ENCODE measurements around the gene MAPK8.

MAPK8 gene

GRCh38 chr10:48463318-48464003 is 157.0 kb downstream of the MAPK8 start:
- TF ChIP-seq CTCF (IDR thresholded peaks at IDR 0.05; ENCODE audit: extremely low read depth, insufficient read depth, missing control alignments) = no peak
- in situ Hi-C loops (cut with MboI; ENCODE audit: low pct_unique_long_range_greater_than_20kb, low sequenced_read_pairs, unreplicated experiment) = no loop called here
- no peak for DNase-seq (ENCODE audit: low spot score)

GRCh38 chr10:48464121-48464870 is 157.8 kb downstream of the MAPK8 start:
- TF ChIP-seq CTCF (IDR thresholded peaks at IDR 0.05; ENCODE audit: extremely low read depth, insufficient read depth, missing control alignments) = no peak
- DNase-seq (ENCODE audit: low spot score) = no peak
- in situ Hi-C loops (cut with MboI; ENCODE audit: low pct_unique_long_range_greater_than_20kb, low sequenced_read_pairs, unreplicated experiment) = no loop called here

- DNase-seq (ENCODE audit: low spot score) = no peak
- TF ChIP-seq CTCF (IDR thresholded peaks at IDR 0.05; ENCODE audit: extremely low read depth, insufficient read depth, missing control alignments) = no peak
- in situ Hi-C loops (cut with MboI; ENCODE audit: low pct_unique_long_range_greater_than_20kb, low sequenced_read_pairs, unreplicated experiment) = no loop called here
Measured at GRCh38 chr10:48464871-48465736, 158.6 kb downstream of the MAPK8 start.

GRCh38 chr10:48465860-48466521 is 159.5 kb downstream of the MAPK8 start:
- no peak for DNase-seq (ENCODE audit: low spot score)
- in situ Hi-C loops (cut with MboI; ENCODE audit: low pct_unique_long_range_greater_than_20kb, low sequenced_read_pairs, unreplicated experiment) = no loop called here
- TF ChIP-seq CTCF (IDR thresholded peaks at IDR 0.05; ENCODE audit: extremely low read depth, insufficient read depth, missing control alignments) = no peak

GRCh38 chr10:48466611-48467240 is 160.2 kb downstream of the MAPK8 start:
- no peak for TF ChIP-seq CTCF (IDR thresholded peaks at IDR 0.05; ENCODE audit: extremely low read depth, insufficient read depth, missing control alignments)
- no peak for DNase-seq (ENCODE audit: low spot score)
- in situ Hi-C loops (cut with MboI; ENCODE audit: low pct_unique_long_range_greater_than_20kb, low sequenced_read_pairs, unreplicated experiment) = no loop called here
